Measurements from ENCODE around the gene NF1.

- no peak for TF ChIP-seq POLR2A (IDR thresholded peaks at IDR 0.05)
- TF ChIP-seq POLR2AphosphoS5 (IDR thresholded peaks at IDR 0.05), result no peak
Measured at GRCh38 chr17:31355935-31356334, 261.2 kb downstream of the NF1 start.
